Measurements from ENCODE around the gene ROBO3.

GRCh38 chr11:124869856-124870387 is 4.7 kb downstream of the ROBO3 start:
- TF ChIP-seq CTCF (IDR thresholded peaks at IDR 0.05) (no peak), POLR2A (IDR thresholded peaks at IDR 0.05) (no peak)
